Gastrocnemius medialis (tissue), 4 donors: ENCODE data around the gene KLK11. TPM values are rescaled to one million over a fixed set of nuclear protein-coding genes. Genes with fewer than 3 reads are reported as not detected.

ENCODE experiments used
- ATAC-seq, 2 donors: fragments of 150-250 bp; one replicate each; pipeline ENCODE4 v1.9.1; 2016
- DNase-seq, 2 donors: peaks; one replicate each; pipeline ENCODE4 v3.0.0-alpha.2; 2019
- H3K27ac ChIP-seq, 4 donors: fragments of 200-600 bp; sonication (generic); 1 replicate in 1 of 4; 2 replicates in 3 of 4; pipeline ENCODE4 v1.5.1; 2016 to 2018; ENCODE audit warnings: mild to moderate bottlenecking in 2 of 4, moderate library complexity in 1 of 4
- H3K27me3 ChIP-seq, 3 donors: fragments of 200-600 bp; sonication (generic) in 2 of 3; 1 replicate in 1 of 3; 2 replicates in 2 of 3; pipeline versions ENCODE4 v1.5.1 to v1.6.0; 2016 to 2019; ENCODE audit warnings: mild to moderate bottlenecking in 1 of 3, moderate library complexity in 1 of 3
- H3K36me3 ChIP-seq, 2 donors: fragments of 200-600 bp; sonication (generic) in 1 of 2; one replicate each; pipeline ENCODE4 v1.5.1; 2017 to 2018
- H3K4me1 ChIP-seq, 2 donors: fragments of 200-600 bp; sonication (generic) in 1 of 2; one replicate each; pipeline ENCODE4 v1.5.1; 2016 to 2017; ENCODE audit warnings: mild to moderate bottlenecking in 2 of 2
- H3K4me3 ChIP-seq, 4 donors: fragments of 200-600 bp; sonication (generic) in 3 of 4; 1 replicate in 1 of 4; 2 replicates in 3 of 4; pipeline ENCODE4 v1.5.1; 2016 to 2019; ENCODE audit warnings: mild to moderate bottlenecking in 2 of 4
- H3K9me3 ChIP-seq, 3 donors: fragments of 200-600 bp; sonication (generic) in 2 of 3; 1 replicate in 1 of 3; 2 replicates in 2 of 3; pipeline ENCODE4 v1.5.1; 2016 to 2019
- POLR2A ChIP-seq, 2 donors: fragments of 450-650 bp; IDR thresholded peaks; one replicate each; pipeline ENCODE4 v1.6.1; 2017; ENCODE audit warnings: antibody characterized with exemption in 2 of 2, mild to moderate bottlenecking in 2 of 2, moderate library complexity in 2 of 2
- in situ Hi-C, 4 donors: fragments of 200-750 bp; cut with MboI; loops; one replicate each; pipeline versions ENCODE4 v1.15.0 to v1.8.0; 2017; ENCODE audit warnings: low sequenced_read_pairs in 4 of 4
- intact Hi-C: fragments of 100-400 bp; cut with DNase I; formaldehyde crosslinking; loops from one replicate; pipeline ENCODE4 v1.15.1; 2023; ENCODE audit warnings: low total_unique reads
- total RNA-seq, 4 donors: library from RNA; depleted of rRNA; stranded (reverse); fragments of >200 nt; gene quantifications; one replicate each; pipeline versions ENCODE4 v1.1.0 to v1.2.3, GENCODE V29; 2016
- TF ChIP-seq, protein P1 (sequence below), 5 experiments: fragments of 450-650 bp in 3 of 5; fragments of 200-600 bp in 2 of 5; sonication (generic) in 2 of 5; IDR thresholded peaks in 4 of 5; conservative IDR thresholded peaks in 1 of 5; 1 replicate in 4 of 5; 2 replicates in 1 of 5; pipeline ENCODE4 v1.5.1; 2016 to 2019; ENCODE audit warnings: antibody characterized with exemption in 5 of 5, mild to moderate bottlenecking in 3 of 5, moderate library complexity in 3 of 5

The KLK11 gene
- total RNA-seq, 4 donors from 2014 or later: not detected

DNA sequence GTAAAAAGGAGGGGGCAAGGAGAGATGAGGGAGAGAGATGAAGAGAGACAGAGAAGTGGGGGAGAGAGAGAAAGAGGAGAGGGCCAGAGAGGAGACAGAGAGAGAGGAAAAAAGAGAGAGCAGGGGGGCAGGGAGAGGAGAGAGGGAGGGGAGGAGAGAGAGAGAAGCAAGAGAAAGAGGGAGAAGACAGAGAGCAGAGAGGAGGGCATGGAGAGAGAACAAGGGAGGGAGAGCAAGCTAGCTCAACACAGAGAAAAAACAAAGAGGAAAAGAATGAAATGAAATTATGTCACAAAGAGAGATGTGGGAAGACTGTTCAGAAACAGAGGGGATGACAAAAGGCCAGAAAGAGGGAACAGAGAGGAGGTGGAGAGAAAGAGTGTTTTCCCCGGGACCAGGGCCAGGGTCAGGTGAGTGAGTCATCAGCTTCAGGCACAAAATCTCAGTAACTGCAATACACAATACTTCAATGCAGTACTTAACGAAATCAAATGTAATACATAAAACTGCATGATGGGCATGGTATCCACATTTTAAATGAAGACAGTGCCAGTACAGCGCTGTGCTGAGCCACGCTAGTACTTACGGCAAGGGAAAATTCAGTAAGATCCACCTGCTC is 47.5 kb downstream of the KLK11 start:
- TF ChIP-seq, protein P1, sequence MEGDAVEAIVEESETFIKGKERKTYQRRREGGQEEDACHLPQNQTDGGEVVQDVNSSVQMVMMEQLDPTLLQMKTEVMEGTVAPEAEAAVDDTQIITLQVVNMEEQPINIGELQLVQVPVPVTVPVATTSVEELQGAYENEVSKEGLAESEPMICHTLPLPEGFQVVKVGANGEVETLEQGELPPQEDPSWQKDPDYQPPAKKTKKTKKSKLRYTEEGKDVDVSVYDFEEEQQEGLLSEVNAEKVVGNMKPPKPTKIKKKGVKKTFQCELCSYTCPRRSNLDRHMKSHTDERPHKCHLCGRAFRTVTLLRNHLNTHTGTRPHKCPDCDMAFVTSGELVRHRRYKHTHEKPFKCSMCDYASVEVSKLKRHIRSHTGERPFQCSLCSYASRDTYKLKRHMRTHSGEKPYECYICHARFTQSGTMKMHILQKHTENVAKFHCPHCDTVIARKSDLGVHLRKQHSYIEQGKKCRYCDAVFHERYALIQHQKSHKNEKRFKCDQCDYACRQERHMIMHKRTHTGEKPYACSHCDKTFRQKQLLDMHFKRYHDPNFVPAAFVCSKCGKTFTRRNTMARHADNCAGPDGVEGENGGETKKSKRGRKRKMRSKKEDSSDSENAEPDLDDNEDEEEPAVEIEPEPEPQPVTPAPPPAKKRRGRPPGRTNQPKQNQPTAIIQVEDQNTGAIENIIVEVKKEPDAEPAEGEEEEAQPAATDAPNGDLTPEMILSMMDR (IDR thresholded peaks at IDR 0.05 in 4 of 5, conservative IDR thresholded peaks at IDR 0.05 in 1 of 5): no peak
- TF ChIP-seq POLR2A (IDR thresholded peaks at IDR 0.05): no peak
- Histone ChIP-seq H3K9me3 (no peaks in the 10 kb centered on the region), H3K27ac (no peak overlapping the region), H3K27me3 (peaks cover 0 to under 1% (median 0%) of the 10 kb centered on the region in 3 donors), H3K4me1 (no peaks in the 10 kb centered on the region), H3K36me3 (no peaks in the 10 kb centered on the region), H3K4me3 (no peak overlapping the region)
- DNase-seq (no peak), ATAC-seq (no peak)
- intact Hi-C loops (no loop called here), in situ Hi-C loops (no loop called here)

- in situ Hi-C loops (no loop called here), intact Hi-C loops (no loop called here)
- DNase-seq (no peak), ATAC-seq (no peak)
- Histone ChIP-seq H3K27me3 (no peaks in the 10 kb centered on the region), H3K4me1 (no peaks in the 10 kb centered on the region), H3K4me3 (no peak overlapping the region), H3K27ac (no peak overlapping the region), H3K36me3 (no peaks in the 10 kb centered on the region), H3K9me3 (no peaks in the 10 kb centered on the region)
- TF ChIP-seq, protein P1 (IDR thresholded peaks at IDR 0.05 in 4 of 5, conservative IDR thresholded peaks at IDR 0.05 in 1 of 5): no peak
- no peak for TF ChIP-seq POLR2A (IDR thresholded peaks at IDR 0.05)
These were observed 48.8 kb downstream of the KLK11 start for GRCh38 chr19:50977626-50978025.

DNA sequence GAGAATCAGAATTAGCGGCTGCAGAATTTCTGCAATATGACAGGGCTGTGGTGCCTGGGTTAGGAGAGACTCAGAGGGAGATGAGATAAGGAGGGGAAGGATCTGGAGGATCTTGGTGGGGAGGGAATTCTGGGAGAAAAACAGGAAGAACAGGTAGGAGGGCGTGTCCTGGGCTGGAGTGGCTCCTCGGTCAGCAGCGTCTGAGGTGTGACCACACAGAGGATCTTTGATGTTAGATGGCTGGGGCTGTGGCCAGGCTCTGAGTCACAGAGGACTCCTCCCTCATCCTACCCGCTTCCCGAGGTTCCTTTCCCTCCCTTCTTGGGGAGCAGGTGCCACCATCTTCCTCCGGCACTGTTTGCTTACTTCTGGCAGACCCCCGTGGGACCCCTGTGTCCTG is 50.6 kb downstream of the KLK11 start:
- intact Hi-C loops: no loop called here
- ATAC-seq (no peak), DNase-seq (no peak)
- no peaks in the 10 kb centered on the region for H3K9me3 ChIP-seq
- TF ChIP-seq POLR2A (IDR thresholded peaks at IDR 0.05): no peak
- TF ChIP-seq, protein P1 (IDR thresholded peaks at IDR 0.05 in 4 of 5, conservative IDR thresholded peaks at IDR 0.05 in 1 of 5): no peak
- H3K27ac ChIP-seq: no peak overlapping the region
- H3K4me1 ChIP-seq: no peaks in the 10 kb centered on the region
- no peaks in the 10 kb centered on the region for H3K27me3 ChIP-seq
- no peaks in the 10 kb centered on the region for H3K36me3 ChIP-seq
- in situ Hi-C loops: no loop called here
- no peak overlapping the region for H3K4me3 ChIP-seq

DNA sequence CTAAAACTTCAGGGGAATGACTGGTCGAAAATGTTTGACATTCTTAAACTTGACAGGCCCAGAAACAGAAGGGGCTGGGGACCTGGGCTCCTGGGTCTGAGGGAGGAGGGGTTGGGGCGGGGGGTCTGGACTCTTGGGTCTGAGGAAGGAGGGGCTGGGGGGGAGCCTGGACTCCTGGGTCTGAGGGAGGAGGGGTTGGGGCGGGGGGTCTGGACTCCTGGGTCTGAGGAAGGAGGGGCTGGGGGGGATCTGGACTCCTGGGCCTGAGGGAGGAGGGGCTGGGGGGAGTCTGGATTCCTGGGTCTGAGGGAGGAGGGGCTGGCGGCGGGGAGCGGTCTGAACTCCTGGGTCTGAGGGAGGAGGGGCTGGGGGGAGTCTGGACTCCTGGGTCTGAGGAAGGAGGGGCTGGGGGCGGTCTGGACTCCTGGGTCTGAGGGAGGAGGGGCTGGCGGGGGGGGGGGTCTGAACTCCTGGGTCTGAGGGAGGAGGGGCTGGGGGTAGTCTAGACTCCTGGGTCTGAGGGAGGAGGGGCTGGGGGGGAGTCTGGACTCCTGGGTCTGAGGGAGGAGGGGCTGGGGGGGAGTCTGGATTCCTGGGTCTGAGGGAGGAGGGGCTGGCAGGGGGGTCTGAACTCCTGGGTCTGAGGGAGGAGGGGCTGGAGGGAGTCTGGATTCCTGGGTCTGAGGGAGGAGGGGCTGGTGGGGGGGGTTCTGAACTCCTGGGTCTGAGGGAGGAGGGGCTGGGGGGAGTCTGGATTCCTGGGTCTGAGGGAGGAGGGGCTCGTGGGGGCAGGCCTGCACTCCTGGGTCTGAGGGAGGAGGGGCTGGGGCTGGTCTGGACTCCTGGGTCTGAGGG is 51.5 kb downstream of the KLK11 start:
- DNase-seq: no peak
- Histone ChIP-seq H3K27ac (no peak overlapping the region), H3K4me3 (no peak overlapping the region), H3K9me3 (no peaks in the 10 kb centered on the region), H3K36me3 (no peaks in the 10 kb centered on the region), H3K27me3 (no peaks in the 10 kb centered on the region), H3K4me1 (no peaks in the 10 kb centered on the region)
- intact Hi-C loops: no loop called here
- in situ Hi-C loops: no loop called here
- ATAC-seq: no peak
- TF ChIP-seq POLR2A (IDR thresholded peaks at IDR 0.05): no peak
- TF ChIP-seq, protein P1 (IDR thresholded peaks at IDR 0.05 in 4 of 5, conservative IDR thresholded peaks at IDR 0.05 in 1 of 5): no peak
